Activated CD8-positive, alpha-beta memory T cell treated with anti-CD3 and anti-CD28 coated beads, Interleukin-2, amount 50 U/mL, for 1 hour (primary cell): ENCODE measurements around the gene LZTS3.
A peak's percentile ranks its signal among the peaks of the same experiment; 100 is the strongest.
"Not testable (repeated sequence)": the region's sequence is repeated elsewhere in the genome, so short reads cannot be mapped to it uniquely, and the experiment has no call there.

ENCODE experiments used
- DNase-seq: peaks from one replicate; pipeline ENCODE4 v3.0.0-alpha.2; 2020; ENCODE audit errors: extremely low read depth

Gene LZTS3

DNA sequence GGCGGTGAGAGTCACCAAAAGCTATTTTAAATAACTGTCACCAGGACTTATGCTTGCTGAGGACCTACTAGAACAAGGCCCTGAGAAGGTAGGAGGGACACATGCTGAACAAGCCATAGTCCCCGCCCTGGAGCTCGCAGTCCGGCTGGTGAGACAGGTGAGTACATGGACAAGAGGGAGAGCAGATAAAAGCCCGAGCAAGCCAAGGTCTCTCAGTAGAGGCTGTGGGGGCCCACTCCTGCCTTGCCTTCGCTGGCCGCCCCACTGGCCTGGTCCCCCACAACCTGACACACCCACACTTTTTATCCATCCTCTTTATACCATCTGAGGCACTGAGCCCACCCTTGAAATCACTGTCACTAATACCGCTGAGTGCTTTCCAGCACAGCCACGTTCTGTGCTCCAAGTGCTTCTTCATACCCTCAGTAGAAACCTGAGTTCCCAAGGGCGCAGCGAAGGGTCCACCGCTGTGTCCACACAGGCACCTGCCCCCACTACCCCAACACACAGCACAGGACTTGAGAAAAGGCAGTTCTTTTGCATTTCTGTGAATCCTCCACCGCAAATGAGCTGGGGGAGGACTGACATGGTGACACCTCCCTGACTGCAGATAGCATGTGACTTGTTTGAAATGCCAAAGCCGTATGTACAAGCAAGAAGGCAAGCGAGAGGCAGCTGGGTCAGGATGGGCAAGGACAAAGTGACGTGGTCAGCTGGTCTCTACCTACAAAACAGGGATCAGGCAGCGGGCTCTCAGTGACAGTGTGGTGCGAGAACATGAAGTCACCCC, 19.1 kb upstream of the LZTS3 start:
- DNase-seq = no peak

DNA sequence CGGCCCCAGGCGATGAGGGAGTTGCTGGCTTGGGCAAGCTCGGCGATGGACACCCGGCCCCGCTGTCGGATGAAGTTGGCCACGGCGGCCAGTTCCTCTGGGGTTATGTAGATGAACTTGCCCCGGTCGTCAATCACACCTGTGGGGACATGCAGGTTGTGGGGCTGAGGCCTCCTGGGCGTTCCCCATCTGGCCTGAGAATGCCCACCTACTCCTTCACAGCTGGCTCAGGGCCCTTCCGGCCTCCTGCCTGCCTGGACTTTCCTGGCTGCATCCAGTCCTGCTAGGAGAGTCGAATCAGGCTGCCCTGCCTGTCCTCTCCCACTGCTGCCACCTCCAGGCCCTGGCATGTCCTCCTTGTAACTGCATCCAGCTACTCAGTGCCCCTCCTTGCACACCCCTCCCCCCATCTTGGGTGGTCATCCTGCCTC, 17.3 kb upstream of the LZTS3 start:
- DNase-seq = no peak

DNA sequence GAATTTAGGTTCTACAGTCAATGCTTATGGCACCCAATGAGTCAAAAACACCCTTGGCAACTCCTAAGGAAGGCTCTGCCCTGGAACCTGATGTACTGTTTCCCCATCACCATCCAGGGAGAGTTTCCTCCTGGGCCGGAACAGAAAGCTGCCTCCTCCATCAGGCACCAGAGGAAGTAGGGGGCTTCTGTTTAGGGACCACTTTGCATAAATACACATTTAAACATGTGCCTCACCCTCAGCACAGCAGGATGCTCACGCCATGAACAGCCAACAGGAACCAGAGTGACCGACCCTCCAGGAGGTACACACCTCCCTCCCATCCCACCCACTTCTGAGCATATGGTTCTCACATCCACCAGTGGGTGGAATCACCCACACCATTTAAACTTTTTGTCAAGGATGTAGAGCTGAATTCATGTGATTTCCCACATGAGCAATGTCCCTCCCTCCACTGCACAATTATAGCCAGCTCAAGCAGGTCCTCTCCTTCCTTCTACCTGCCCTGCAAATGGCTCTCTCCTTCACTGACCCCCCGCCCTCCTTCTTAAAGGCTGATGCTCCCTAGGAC, 16.3 kb upstream of the LZTS3 start:
- no peak for DNase-seq

DNA sequence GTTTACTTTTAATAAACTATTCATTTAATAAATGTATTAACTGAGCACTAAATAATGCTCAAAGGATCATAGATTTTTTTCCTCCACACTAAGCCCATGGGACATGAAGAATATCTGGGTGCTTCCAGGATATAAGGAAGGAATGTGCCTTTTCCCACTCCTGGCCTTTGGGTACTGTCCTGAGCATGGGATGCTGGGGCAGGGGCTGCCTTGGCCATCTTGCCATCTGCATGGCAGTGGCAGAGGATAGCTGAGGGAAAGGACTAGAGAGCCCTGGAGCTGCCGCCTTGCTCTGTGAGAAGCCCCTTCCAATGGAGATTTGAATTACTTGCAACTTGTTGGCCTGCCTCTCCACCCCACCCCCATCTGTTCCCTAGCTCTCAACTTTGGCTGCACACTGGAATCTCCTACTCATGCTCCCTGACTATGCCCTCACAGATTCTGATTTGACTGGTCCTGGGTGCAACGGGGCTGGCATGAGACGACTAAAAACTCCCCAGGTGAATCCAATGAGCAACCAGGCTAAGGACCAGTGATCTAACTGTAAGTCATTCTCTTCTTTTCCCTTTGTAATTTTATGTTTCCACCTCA, 15.6 kb upstream of the LZTS3 start:
- no peak for DNase-seq

DNA sequence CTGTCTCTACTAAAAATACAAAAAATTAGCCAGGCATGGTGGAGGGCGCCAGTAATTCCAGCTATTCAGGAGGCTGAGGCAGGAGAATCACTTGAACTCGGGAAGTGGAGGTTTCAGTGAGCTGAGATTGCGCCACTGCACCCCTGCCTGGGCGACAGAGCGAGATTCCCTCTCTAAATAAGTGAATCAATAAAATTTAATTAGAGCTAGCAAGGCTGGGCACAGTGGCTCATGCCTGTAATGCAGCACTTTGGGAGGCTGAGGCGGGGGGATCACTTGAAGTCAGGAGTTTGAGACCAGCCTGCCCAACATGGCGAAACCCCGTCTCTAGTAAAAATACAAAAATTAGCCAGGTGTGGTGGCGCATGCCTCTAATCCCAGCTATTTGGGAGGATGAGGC, 14.5 kb upstream of the LZTS3 start:
- not testable (repeated sequence) for DNase-seq

DNA sequence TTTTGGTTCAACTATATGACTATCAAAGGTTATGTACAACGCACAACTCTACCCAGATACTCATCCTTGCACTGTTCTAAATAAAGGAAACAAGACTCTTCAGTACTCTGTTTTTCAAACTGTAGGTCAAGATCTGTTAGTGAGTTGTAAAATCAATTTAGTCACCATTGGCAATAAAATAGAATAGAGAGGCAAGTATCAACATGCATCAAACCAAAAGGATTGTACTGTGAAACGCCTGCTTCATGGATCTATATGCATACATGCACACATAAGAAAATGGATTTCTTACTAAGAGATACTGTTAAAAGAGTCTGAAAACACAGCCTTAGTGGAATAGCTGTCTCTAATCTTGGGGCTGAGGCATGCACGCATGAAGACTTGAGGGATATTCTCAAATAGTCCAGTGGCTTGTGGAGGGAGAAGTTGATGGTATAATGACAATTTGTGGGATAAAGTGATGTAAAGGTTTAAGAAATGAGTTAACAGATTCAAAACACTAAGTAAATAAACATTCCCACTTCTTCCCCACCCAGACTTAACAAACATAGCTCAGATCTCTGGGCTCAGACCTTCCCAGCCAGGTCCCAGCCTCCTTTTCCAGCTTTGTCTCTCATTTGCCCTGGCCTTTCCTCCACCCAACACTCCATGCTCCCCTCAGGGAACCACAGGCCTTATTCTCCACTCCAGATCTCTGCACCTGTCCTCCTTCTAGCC, 10.7 kb upstream of the LZTS3 start:
- DNase-seq = no peak

DNA sequence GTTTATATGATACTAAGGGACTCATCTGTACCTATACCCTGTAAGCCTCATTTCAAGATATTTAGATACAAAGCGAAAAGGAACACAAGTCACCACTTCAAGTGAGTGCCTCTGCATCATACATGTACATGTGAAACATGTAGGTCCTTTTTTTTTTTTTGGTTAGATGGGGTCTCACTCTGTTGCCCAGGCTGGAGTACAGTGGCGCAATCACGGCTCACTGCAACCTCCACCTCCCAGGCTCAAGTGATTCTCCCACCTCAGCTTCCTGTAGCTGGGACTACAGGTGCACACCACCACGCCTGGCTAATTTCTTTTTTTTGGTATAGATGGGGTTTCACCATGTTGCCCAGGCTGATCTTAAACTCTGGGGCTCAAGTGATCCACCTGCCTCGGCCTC, 9.1 kb upstream of the LZTS3 start:
- not testable (repeated sequence) for DNase-seq

DNA sequence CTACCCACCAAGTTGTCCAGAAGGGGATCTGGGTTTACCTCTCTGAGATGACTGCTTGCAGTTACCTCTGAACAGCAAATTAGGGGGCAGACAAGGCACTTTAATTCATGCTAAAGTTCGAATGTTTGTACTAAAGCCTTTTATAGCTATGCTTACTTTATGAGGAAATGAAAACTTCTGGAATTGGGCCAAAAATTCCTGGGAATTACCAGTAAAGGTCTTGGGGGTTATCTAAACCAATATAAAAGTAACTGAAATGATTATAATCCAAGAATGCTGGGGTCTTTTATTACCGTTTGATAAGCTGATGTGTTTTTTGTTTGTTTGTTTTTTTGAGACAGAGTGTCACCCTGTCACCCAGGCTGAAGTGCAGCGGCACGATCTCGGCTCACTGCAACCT, 7.9 kb upstream of the LZTS3 start:
- no peak for DNase-seq

DNA sequence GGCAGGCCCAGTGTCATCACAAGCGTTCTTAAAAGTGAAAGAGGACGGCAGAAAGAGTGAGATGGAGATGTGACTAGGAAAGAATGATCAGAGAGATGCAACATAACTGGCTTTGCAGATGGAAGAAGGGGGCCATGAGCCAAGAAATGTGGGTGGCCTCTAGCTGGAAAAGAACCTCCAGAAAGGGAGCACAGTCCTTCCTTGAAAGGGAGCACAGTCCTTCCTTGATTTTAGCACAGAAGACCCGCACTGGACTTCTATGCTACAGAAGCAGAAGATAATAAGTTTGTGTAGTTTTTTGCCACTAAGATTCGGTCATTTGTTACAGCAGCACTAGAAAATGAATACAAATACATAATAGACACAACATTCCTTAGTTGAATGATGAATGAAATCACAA, 7.0 kb upstream of the LZTS3 start:
- DNase-seq = no peak

DNA sequence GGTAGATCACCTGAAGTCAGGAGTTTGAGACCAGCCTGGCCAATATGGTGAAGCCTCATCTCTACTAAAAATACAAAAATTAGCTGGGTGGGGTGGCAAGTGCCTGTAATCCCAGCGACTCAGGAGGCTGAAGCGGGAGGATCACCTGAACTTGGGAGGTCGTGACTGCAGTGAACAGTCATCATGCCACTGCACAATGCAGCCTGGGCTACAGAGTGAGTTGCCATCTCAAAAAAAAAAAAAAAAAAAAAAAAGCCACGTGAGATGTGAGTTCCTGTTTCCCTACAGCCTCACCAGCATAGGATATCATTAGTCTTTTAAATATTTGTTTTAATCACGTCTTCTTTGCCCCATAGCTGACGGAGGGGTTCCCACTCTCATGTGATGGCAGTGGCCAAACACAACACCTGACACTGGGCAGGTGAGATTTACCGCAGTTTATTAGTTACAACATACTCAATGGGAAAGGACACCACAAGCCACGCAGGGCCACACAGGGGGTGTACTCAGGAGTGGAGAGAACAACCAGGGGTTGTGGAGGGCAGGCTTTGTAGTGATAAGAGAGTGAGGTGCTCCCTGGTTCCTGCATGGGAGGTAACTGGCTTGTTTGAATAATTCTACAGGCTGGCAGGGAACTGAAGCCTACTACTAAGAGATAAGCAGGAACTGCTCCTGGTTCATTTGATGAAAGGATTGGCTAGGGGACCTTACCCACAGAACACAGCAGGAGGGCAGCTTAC, 4.6 kb upstream of the LZTS3 start:
- no peak for DNase-seq

DNA sequence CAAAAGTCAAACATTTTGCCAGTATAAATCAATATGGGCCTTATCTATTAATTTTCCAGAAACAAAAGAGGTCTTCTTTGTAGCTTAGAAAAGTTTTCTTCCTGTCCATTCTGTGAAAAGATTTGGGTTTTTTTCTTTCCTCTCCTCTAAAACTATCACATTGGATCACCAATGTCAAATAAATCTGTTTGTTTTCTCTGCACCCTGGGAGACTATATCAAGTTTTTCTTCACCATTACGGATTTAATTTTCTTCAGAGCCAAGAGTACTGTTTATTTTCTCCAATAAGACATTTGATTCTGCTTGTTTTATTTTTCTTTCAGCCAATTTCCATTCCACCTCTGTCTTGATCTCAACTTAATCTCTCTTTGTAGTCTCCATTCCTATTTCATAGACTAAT, 1.9 kb upstream of the LZTS3 start:
- DNase-seq = no peak

DNA sequence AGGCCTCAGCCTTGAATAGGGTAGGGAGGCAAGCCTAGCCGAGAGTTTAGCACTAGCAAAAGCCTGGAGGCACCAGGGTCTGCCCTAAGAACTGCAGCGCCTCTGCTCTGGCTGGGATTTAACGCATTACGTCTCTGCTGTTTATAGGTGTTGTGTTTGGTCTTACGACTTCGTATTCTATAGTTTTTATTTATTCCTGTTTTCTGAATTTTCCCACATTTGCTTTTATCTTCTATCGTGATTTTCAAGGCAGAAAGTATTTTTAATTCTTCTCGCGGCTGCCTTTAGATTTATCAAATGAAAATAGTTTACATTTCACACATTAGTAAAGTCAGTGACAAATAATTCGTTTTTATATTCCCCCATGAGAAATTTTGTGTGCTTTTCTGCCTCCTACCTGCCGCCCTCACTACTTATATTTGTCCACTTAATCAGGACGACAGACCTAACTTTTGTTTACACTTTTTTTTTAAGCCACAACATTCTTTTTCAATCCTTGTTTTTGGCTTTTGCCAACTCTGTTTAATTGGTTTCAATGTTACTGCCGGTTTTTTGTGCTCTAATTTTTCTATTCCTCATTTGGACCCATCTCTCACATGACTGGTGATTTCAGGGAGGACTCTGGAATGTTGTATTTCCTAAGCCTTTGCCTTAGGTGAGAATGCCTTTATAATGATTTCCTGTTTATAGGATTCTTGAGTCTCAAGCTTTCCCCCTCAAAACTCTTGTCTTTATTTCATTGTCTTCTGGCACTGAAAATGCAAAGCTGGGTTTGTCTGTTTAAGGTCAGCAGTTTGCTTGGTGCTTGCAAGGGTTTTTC, 1.3 kb upstream of the LZTS3 start:
- DNase-seq = no peak

DNA sequence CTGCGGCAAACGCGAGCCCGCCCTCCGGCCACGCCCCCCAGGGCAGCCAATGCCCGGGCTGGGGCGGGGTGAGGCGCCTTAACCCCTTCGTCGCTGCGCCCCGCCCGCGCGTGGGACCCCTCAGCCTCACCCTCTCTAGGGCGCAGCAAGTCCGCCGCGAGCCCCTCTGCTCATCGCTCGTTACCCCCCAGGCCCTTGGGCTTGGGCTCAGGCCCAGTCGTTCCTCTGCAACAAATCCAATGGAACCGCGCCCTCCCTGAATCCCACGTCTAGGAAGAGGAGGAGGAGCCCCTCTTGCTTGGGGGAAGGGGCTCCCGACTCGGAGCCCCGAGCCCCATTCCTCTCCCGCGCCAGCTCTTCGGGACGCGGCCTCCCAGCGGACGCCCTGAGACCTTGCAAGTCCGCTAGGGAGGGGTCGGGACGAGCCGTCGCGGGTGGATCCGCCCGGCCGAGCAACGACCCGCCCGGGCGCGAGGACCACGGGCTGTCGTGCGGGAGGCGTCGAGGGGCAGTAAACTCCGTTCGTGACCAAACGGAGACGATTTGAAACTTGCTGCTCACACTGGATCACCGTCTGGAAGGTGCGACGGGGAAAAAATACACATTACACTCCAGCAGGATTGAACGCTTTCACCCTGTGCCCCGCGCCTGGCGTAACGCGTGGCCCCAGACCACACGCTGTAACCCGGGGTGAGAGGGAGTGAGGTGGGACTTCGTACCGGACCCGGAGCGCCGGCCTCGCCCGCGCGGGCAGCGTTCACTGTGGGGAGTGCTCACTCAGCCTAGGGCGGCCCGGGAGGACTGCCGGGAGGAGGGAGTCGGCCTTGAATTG, 477 bp upstream of the LZTS3 start:
- DNase-seq = peak; percentile 68

DNA sequence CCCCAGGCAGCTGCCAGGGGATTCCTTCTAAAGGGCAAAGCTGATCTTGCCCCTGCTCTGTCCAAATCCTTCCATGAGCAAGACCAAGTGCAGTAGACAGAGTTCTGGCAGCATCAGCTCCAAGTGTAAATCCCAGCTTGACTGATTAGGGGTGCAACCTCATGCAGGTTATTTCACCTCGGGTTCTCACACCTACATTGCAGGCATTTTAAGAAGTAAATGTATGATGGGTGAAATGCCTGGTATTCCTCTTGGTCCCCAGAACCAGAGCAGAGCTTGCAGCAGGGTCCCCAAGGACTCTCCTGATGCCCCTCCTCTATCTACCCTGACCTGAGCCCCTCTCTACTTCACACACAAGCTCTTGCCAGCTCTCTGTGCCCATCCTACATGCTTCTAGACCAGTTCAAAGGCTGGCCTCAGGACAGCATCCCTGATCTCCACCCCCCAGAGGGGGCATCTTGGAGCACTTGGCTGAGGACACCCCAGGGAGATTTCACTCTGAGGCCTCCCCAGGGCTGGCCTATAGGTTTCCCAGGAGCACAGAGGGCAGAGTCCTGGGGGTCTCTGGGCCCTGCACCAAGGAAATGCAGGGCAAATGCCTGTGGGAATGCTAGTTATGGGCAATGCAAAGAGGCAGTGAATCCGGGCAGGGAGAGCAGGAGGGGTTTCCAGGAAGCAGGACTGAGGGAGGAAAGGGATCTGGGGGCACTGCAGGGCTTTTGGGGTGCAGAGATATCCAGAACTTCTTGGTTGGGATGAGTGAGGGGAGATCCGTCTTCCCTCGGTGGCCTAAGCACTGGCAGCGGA, 1.0 kb downstream of the LZTS3 start:
- DNase-seq = no peak

DNA sequence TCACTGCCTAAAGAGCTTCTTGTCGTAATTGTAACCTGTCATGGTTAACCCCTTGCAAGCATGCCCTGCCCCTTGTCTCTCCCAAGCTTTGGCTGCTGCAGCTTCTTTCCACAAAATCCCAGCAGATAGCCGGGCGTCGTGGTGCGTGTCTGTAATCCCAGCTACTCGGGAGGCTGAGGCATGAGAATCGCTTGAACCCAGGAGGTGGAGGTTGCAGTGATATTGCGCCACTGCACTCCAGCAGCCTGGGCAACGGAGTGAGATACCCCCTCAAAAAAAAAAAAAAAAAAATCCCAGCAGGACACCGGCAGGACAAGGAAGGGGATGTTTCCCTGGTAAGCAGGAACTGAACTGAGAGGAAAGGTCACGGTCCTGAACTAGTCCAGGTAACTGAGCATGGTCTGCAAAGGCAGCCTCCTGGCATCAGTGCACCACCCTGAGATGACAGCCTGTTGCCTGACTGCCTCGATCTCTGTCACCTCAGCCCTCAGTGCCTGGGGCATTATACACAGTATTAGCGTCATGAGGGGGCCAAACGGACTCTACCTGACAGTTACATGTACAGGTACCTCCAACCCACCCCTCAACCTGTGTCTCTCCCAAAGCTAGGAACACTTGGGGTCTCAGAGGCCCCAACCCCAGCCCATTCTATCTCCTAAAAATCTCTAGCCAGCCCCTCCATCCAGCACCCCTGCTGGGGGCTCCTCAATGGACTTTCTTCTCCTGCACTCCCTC, 1.8 kb downstream of the LZTS3 start:
- DNase-seq = no peak

DNA sequence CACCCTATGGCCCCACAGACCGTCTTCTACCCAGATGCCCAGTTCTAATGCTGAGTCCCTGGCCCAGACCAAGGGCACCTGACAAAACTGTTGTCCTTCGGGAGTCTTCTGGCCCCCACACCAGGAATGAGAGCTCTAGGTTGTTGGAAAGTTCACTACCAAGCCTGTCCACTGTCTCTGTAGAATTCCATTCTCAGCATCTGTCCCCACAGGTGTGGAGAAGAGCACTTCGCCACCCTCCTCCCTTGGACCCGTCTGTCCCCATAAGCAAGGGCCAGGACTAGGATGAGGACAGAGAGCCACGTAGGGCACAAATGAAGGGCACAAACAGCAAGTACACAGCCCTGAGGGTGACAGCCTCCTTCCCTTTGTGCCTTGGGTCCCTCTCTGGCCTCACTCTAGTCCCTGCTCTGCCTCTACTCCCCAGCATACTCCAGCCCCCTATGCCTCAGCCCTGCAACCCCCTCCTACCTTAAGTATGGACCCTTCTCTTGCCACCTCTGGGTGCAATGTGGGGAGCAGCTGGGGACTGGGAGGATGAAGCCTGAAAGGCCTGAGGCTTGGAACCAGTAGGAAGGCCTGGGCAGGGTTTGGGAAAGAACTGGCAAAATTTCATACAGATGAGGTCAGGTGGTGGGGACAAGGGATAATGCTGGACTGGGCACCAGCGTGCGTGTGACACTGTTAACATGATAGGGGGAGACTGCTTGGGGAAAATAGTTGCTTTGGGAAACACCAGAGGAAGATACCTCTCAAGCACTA, 4.3 kb downstream of the LZTS3 start:
- DNase-seq = no peak

DNA sequence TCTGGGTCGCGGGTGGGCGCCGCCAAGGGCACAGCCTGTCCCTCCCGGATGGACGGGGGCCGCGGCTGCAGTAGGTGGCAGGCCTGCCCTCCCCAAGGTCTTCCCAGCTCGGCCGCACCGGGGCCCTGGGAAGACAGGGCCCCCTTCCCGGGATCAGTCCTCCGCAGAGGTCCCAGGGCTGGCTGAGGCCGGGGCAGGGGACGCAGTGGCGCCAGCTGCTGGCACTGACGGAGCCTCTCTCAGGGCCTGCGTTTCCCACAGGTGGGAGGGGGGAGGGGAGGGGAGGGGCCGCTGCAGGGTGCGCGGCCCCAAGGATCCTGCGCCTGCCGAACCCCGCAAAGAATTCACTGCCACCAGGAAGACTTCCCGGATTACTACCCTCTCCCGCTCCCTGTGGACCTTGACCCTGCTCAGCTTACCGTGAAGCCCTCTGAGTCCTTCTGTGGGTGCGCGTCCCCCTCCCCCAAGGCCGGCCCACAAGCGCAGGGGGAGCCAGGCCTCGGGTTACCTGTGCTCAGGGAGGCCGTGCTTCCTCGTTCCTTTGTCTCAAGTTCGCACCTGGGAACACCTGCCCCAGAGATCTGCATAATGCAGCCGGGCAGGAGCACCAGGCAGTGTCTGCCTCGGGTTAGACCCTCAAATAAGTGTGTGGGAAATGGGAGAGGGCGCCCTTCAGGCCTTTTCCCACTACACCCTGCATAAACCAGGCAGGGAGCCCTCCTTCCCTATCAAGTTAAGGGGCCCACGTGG, 5.1 kb downstream of the LZTS3 start:
- DNase-seq = no peak
